Prostate gland (tissue), 2 donors: Measurements from ENCODE around the gene NOC4L.

ENCODE experiments used
- CTCF ChIP-seq, 4 experiments: fragments of 200-600 bp in 2 of 4; fragments of 450-650 bp in 2 of 4; sonication (generic) in 2 of 4; IDR thresholded peaks; 1 replicate in 3 of 4; 2 replicates in 1 of 4; pipeline ENCODE4 v1.5.1; 2016 to 2019; ENCODE audit warnings: antibody characterized with exemption in 4 of 4, mild to moderate bottlenecking in 2 of 4, moderate library complexity in 2 of 4
- POLR2AphosphoS5 ChIP-seq: sonication (generic); formaldehyde crosslinking; IDR thresholded peaks from one replicate; pipeline ENCODE4 v1.6.1; 2017; ENCODE audit warnings: antibody characterized with exemption

GRCh38 chr12:132111654-132112304, 32.5 kb upstream of the NOC4L start:
- TF ChIP-seq POLR2AphosphoS5 (no peak), CTCF (IDR thresholded peaks at IDR 0.05) (no peak)
